Fibroblast of skin of back (primary cell): ENCODE results near the gene KLF6.

ENCODE experiments used
- DNase-seq: peaks from one replicate; pipeline ENCODE4 v3.0.0-alpha.2; 2013

KLF6 gene

GRCh38 chr10:3774018-3774813 lies 10.8 kb downstream of the KLF6 start:
- DNase-seq = peak; percentile 56

- DNase-seq = no peak
Measured at GRCh38 chr10:3773460-3774017, 11.5 kb downstream of the KLF6 start.

GRCh38 chr10:3772361-3773171 lies 12.4 kb downstream of the KLF6 start:
- DNase-seq = no peak

- no peak for DNase-seq
Measured at GRCh38 chr10:3770611-3771110, 14.3 kb downstream of the KLF6 start.

GRCh38 chr10:3769556-3769955 lies 15.5 kb downstream of the KLF6 start:
- DNase-seq = no peak

GRCh38 chr10:3766046-3766756 lies 18.8 kb downstream of the KLF6 start:
- no peak for DNase-seq

GRCh38 chr10:3765146-3765545 lies 19.9 kb downstream of the KLF6 start:
- peak; percentile 35 for DNase-seq

- no peak for DNase-seq
Measured at GRCh38 chr10:3764626-3765112, 20.3 kb downstream of the KLF6 start.

GRCh38 chr10:3763852-3764625 lies 21.0 kb downstream of the KLF6 start:
- DNase-seq = peak; percentile 35

- no peak for DNase-seq
Measured at GRCh38 chr10:3763035-3763456, 22.0 kb downstream of the KLF6 start.

GRCh38 chr10:3762309-3762708 lies 22.7 kb downstream of the KLF6 start:
- no peak for DNase-seq

GRCh38 chr10:3761904-3762303 lies 23.1 kb downstream of the KLF6 start:
- no peak for DNase-seq

- no peak for DNase-seq
Measured at GRCh38 chr10:3761021-3761686, 23.9 kb downstream of the KLF6 start.

GRCh38 chr10:3760083-3760482 lies 24.9 kb downstream of the KLF6 start:
- DNase-seq = no peak

- no peak for DNase-seq
Measured at GRCh38 chr10:3759397-3759796, 25.6 kb downstream of the KLF6 start.

- no peak for DNase-seq
Measured at GRCh38 chr10:3758491-3758970, 26.5 kb downstream of the KLF6 start.

- DNase-seq = no peak
Measured at GRCh38 chr10:3757638-3758490, 27.1 kb downstream of the KLF6 start.

- no peak for DNase-seq
Measured at GRCh38 chr10:3757250-3757637, 27.8 kb downstream of the KLF6 start.

GRCh38 chr10:3756360-3756740 lies 28.7 kb downstream of the KLF6 start:
- DNase-seq = no peak
